ENCODE data around the gene NHEJ1.

The NHEJ1 gene

GRCh38 chr2:219167997-219168396 lies 7.4 kb upstream of the NHEJ1 start:
- DNase-seq (ENCODE audit: low read depth in 2 of 2), result no peak

GRCh38 chr2:219165058-219165911 lies 4.7 kb upstream of the NHEJ1 start:
- no peak for DNase-seq (ENCODE audit: low read depth in 2 of 2)

GRCh38 chr2:219163156-219163555 lies 2.5 kb upstream of the NHEJ1 start:
- DNase-seq (ENCODE audit: low read depth in 2 of 2), result no peak

- no peak for DNase-seq (ENCODE audit: low read depth in 2 of 2)
Measured at GRCh38 chr2:219161097-219161496, 482 bp upstream of the NHEJ1 start.

- DNase-seq (ENCODE audit: low read depth in 2 of 2), result no peak
Measured at GRCh38 chr2:219159771-219160185, 837 bp downstream of the NHEJ1 start.

- no peak for DNase-seq (ENCODE audit: low read depth in 2 of 2)
Measured at GRCh38 chr2:219158586-219158985, 2.0 kb downstream of the NHEJ1 start.

GRCh38 chr2:219158025-219158424 lies 2.6 kb downstream of the NHEJ1 start:
- no peak for DNase-seq (ENCODE audit: low read depth in 2 of 2)

GRCh38 chr2:219157396-219157795 lies 3.2 kb downstream of the NHEJ1 start:
- no peak for DNase-seq (ENCODE audit: low read depth in 2 of 2)

- peak in 1 of 2 donors; percentile 31 for DNase-seq (ENCODE audit: low read depth in 2 of 2)
Measured at GRCh38 chr2:219155054-219155644, 5.5 kb downstream of the NHEJ1 start.

GRCh38 chr2:219149667-219150066 lies 10.9 kb downstream of the NHEJ1 start:
- no peak for DNase-seq (ENCODE audit: low read depth in 2 of 2)

GRCh38 chr2:219142329-219142728 lies 18.3 kb downstream of the NHEJ1 start:
- DNase-seq (ENCODE audit: low read depth in 2 of 2), result no peak

GRCh38 chr2:219140722-219141121 lies 19.9 kb downstream of the NHEJ1 start:
- no peak for DNase-seq (ENCODE audit: low read depth in 2 of 2)

GRCh38 chr2:219133976-219134375 lies 26.6 kb downstream of the NHEJ1 start:
- no peak for DNase-seq (ENCODE audit: low read depth in 2 of 2)

GRCh38 chr2:219131744-219132143 lies 28.9 kb downstream of the NHEJ1 start:
- no peak for DNase-seq (ENCODE audit: low read depth in 2 of 2)

GRCh38 chr2:219131327-219131726 lies 29.3 kb downstream of the NHEJ1 start:
- DNase-seq (ENCODE audit: low read depth in 2 of 2), result no peak

GRCh38 chr2:219129589-219129988 lies 31.0 kb downstream of the NHEJ1 start:
- DNase-seq (ENCODE audit: low read depth in 2 of 2), result no peak

- no peak for DNase-seq (ENCODE audit: low read depth in 2 of 2)
Measured at GRCh38 chr2:219128396-219128795, 32.2 kb downstream of the NHEJ1 start.

GRCh38 chr2:219127037-219127635 lies 33.5 kb downstream of the NHEJ1 start:
- DNase-seq (ENCODE audit: low read depth in 2 of 2), result no peak

- DNase-seq (ENCODE audit: low read depth in 2 of 2), result no peak
Measured at GRCh38 chr2:219126555-219126954, 34.1 kb downstream of the NHEJ1 start.

- DNase-seq (ENCODE audit: low read depth in 2 of 2), result no peak
Measured at GRCh38 chr2:219125886-219126270, 34.7 kb downstream of the NHEJ1 start.

GRCh38 chr2:219125225-219125885 lies 35.3 kb downstream of the NHEJ1 start:
- DNase-seq (ENCODE audit: low read depth in 2 of 2), result no peak

GRCh38 chr2:219124381-219125110 lies 36.1 kb downstream of the NHEJ1 start:
- peak; percentile 25 to 39 for DNase-seq (ENCODE audit: low read depth in 2 of 2)

All from stimulated activated CD8-positive, alpha-beta memory T cell treated with anti-CD3 and anti-CD28 coated beads, Interleukin-7, amount 100 ng/mL, for 4 hours (primary cell).